CD4-positive, alpha-beta T cell treated with Interleukin-6 for 4 hours (primary cell): Measurements from ENCODE around the gene VAPA.

ENCODE experiments used
- DNase-seq: peaks from one replicate; pipeline ENCODE4 v3.0.0-alpha.2; 2020; ENCODE audit warnings: mixed read lengths

The VAPA gene

GRCh38 chr18:9944805-9945204 is 31.0 kb downstream of the VAPA start:
- DNase-seq, result no peak

DNA sequence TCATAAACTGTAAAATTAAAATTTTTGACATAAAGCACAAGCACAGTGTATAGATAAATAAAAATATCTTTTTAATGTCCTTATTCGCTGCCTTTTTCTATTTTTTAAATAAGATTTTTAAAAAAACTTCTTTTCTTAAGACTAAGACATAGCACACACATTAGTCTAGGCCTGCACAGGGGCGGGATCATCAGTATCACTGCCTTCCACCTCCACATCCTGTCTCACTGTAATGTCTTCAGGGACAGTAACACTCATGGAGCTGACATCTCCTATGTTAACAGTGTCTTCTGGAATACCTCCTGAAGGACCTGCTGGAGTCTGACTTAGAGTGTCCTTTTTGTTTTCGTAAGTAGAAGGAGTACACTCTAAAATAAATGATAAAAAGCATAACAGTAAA is 33.0 kb downstream of the VAPA start:
- no peak for DNase-seq

DNA sequence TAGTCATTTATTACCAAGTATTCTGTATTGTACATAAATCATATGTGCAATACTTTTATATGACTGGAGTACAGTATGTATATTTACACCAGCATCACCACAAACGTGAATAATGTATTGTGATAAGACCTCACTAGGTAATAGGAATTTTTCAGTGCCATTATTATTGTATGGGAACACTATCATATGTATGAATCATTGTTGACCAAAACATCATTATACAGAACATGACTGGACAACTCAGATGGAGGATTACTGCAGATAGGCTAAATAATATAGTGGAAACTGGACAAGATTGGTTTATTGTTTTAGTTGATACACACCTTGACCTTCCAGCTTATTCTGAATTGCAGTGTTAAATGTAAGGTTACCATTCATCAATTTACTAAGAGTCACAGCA is 33.4 kb downstream of the VAPA start:
- DNase-seq, result no peak

DNA sequence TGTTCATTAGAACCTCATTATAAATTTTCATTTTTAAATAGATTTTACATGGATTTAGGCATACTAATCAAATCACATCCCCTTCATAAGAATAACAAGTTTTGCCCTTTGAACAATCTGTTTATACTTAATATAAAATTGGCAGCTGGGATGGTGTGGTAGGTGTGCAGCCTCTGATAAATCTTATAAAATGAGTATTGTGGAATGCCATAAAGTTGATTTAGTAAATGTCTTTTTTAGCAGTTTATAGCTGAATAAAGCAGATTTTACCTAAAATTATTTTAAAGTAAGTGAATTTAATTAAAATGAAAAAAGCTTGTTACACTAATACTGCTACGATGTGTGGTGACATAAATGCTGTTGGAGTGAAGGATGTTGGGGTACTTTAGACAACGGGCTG is 35.5 kb downstream of the VAPA start:
- DNase-seq, result no peak

DNA sequence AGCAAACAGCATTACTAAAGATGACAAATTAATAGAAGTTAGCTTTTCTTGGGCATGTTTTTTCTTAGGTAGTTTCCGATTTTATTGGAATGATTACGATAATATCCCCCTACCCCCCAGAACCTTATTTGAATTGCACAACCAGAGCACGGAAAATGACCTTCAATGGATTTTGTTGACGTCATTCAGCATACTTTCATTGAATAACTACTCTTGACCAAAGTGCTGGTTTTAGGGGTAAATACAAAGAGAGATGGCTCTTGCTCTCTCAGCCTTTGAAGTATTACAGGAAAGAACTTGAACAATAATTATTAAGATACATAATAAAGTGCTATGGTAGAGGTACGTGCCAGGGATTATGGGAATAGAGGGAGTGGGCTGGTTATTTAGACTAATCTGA is 36.0 kb downstream of the VAPA start:
- DNase-seq, result no peak

- no peak for DNase-seq
Observed at GRCh38 chr18:9950289-9951016, 36.6 kb downstream of the VAPA start.

- peak; percentile 10 for DNase-seq
Observed at GRCh38 chr18:9951022-9951859, 37.4 kb downstream of the VAPA start.

- DNase-seq, result no peak
Observed at GRCh38 chr18:9952633-9953416, 39.0 kb downstream of the VAPA start.

DNA sequence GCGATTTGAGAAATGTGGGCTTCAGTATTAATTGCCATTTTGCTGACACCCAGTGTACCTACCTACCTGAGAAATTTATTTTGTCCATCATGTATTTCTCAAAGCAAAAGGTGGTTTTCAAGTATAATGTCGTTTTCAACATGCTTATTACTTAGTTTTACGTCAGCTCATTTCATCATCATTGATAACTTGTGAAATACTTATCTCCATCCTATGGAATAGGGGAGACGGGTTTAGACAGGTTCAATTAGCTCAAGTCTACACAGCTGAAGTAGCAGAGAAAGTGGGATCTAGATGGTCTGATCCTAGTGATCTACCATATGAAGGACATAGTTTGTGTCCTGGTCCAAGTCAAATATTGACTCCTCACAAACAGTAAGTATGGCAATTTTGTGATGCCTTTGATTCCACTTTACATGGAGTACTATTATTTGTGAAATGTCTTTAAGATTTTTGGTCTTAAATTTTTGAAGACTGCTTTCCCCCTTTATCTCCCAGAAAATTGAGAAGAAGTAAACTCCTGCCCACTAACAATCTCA is 45.1 kb downstream of the VAPA start:
- no peak for DNase-seq

DNA sequence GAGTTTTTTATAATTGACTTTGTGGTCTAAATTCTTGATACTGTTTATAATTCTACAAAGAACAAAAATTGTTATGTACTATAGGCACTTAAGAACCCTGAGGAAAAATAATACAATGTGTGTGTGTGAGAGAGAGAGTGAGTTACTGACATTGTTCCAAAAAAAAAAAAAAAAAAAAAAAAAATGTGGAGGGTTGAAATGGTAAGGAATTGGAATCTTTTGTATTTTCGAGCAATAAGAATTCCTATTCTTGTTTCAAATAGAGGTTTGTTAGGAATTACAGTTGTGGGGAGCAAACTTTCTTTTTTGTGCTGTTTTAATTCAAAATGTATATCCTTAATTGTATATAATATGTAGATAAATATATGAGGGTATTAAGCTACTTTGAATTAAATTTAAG is 45.7 kb downstream of the VAPA start:
- DNase-seq, result no peak

GRCh38 chr18:9960258-9960904 is 46.6 kb downstream of the VAPA start:
- DNase-seq, result no peak

GRCh38 chr18:9961041-9961440 is 47.2 kb downstream of the VAPA start:
- DNase-seq, result no peak

DNA sequence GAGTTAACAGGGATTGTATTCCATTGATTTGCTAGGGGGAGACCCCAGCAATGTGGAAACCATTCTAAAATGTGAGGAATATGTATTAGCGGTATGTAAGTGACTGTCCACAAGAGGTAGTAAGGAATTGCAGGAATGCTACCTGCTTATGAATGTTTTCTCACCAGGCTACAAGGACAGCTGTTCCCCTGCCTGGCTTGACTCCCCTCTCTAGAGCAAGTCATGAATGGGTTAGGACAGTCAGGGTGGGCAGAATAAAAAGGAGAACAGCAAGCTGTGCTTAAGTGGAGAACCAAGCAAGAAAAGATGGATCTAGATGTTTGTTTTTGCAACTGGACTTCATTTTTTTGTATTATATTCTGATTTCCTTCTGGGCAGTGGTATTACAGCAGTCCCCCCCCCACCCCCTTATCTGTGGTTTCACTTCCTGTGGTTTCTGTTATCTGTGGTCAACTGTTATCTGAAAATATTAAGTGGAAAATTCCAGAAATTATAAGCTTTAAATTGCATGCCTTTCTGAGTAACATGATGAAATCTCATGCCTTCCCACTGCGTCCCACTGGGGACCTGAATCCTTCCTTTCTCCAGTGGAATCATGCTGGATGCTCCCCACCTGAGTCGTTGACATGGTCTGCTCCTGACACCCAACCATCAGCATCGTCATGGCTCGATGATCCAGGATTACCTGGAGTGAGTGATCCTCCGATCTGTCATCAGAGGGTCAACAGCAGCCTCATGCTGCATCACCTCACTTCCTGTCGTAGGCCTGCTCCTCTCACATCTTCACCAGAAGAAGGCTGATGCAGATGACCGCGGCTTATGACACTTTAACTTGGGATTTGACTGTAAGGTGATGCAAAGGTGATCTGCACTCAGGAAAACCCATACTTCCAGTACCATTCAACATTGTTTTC is 52.2 kb downstream of the VAPA start:
- DNase-seq, result no peak

- DNase-seq, result no peak
Observed at GRCh38 chr18:9968081-9968848, 54.4 kb downstream of the VAPA start.

- no peak for DNase-seq
Observed at GRCh38 chr18:9969247-9969646, 55.4 kb downstream of the VAPA start.

DNA sequence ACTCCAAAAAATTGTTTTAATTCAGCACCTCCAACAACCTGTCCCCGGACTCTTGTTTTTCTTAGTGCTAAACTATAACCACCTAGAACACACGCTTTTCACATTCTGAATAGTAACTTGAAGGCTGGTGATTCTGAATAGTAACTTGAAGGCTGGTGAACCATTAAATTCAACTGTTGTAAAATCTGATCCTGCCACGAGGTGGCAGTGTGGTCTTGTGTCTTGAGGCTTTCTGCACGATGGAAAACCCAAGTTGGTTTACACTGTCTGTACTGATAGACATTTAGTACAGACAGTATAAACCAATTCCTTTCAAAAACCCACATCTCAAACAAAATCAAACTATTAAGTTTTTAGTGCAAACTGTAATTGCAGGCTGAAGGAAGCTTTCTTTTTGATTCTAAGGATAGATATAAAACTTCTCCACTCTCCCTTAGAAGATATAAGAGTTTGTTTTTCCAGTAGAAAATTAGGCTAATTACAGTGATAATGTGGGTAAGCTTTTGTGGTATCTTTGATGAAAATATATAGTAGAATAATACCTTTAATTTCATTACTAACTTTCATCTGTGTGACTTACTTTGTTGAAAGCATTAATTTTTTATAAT is 57.6 kb downstream of the VAPA start:
- DNase-seq, result peak; percentile 76

DNA sequence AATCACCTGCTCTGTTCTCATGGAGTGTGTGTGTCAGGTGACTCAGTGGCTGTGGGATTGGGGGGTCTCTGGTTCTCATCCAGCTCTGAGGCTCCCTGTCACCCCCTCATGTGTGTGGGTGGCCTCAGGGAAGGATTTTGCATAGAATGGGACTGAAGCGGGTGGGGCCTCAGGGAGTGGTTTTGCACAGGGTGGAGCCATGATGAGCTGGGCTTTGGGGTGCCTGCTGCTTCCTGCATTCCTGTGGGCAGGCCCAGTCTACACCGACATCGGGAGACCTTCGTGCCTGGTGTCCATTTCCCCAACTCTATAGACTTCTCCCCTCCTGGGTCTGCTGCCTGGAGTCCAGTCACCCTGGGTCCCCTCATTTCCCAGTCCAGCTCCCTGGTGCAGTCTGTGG is 59.7 kb downstream of the VAPA start:
- DNase-seq, result no peak

- DNase-seq, result no peak
Observed at GRCh38 chr18:9974279-9974915, 60.6 kb downstream of the VAPA start.

DNA sequence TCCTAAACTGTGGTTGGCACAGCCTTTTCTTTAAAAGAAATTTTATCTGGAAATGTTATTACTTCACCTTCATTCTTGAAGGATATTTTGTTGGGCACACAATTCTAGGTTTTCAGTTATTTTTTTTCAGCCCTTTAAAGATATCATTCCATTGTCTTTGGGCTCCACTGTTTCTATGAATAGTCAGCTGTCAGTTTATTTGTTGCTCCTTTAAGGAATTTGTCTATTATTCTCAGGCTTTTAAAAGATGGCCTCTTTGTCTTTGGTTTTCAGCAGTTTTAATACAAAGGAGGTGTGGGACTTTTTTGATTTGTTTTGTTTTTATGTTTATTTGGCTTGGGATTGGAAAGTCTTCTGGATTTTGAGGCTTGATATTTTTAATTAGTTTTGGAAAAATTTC is 61.8 kb downstream of the VAPA start:
- DNase-seq, result no peak

GRCh38 chr18:9982711-9983110 is 68.9 kb downstream of the VAPA start:
- DNase-seq, result no peak
